Naive B cell (primary cell): ENCODE measurements around the gene KIAA0753. TPM values are rescaled to one million over a fixed set of nuclear protein-coding genes. Genes with fewer than 3 reads are reported as not detected.

ENCODE experiments used
- ATAC-seq, 2 donors: fragments of 150-1000 bp; cut with Tn5 transposase; 2 replicates each; pipeline ENCODE4 v1.10.0; 2021; ENCODE audit warnings: low read depth in 2 of 2, mild to moderate bottlenecking in 2 of 2, moderate library complexity in 2 of 2
- DNase-seq: peaks from one replicate; pipeline ENCODE4 v3.0.0; 2022
- H3K27ac Mint-ChIP-seq, 6 donors: one replicate each; pipeline ENCODE4 v1.8.0; 2020 to 2022; ENCODE audit warnings: mild to moderate bottlenecking in 6 of 6, mixed read lengths in 6 of 6, moderate library complexity in 5 of 6, inconsistent platforms in 2 of 6
- H3K27me3 Mint-ChIP-seq, 3 donors: one replicate each; pipeline ENCODE4 v1.8.0; 2021 to 2022; ENCODE audit warnings: mixed read lengths in 3 of 3, mild to moderate bottlenecking in 1 of 3
- H3K36me3 Mint-ChIP-seq, 2 donors: one replicate each; pipeline ENCODE4 v1.8.0; 2020 to 2022; ENCODE audit warnings: mixed read lengths in 2 of 2, inconsistent platforms in 1 of 2, mild to moderate bottlenecking in 1 of 2
- H3K4me1 Mint-ChIP-seq, 3 donors: one replicate each; pipeline ENCODE4 v1.8.0; 2020 to 2022; ENCODE audit warnings: mixed read lengths in 3 of 3, inconsistent platforms in 1 of 3, mild to moderate bottlenecking in 1 of 3, moderate library complexity in 1 of 3
- H3K4me3 Mint-ChIP-seq, 8 donors: one replicate each; pipeline ENCODE4 v1.8.0; 2020 to 2022; ENCODE audit warnings: mild to moderate bottlenecking in 8 of 8, mixed read lengths in 8 of 8, moderate library complexity in 8 of 8, inconsistent platforms in 2 of 8
- H3K9me3 Mint-ChIP-seq, 7 donors: one replicate each; pipeline ENCODE4 v1.8.0; 2020 to 2022; ENCODE audit warnings: mixed read lengths in 7 of 7, mild to moderate bottlenecking in 5 of 7, inconsistent platforms in 2 of 7, moderate library complexity in 1 of 7
- polyA plus RNA-seq, 6 donors: library from polyadenylated mRNA; unstranded; fragments of 300-500 nt; fragmentation: Illumina TruSeq; gene quantifications; one replicate each; pipeline ENCODE4 v1.2.3, GENCODE V29; 2021; ENCODE audit warnings: low read depth in 6 of 6

The KIAA0753 gene
- polyA plus RNA-seq, 6 donors from 2014 or later: 2.8 to 5.9 (median 3.2) TPM

GRCh38 chr17:6648181-6648580, 7.7 kb upstream of the KIAA0753 start:
- peak overlapping the region in 1 of 8 donors; percentile 75 for H3K4me3 Mint-ChIP-seq
- no peak for ATAC-seq
- peak overlapping the region in 4 of 6 donors; percentile 41 to 71 (median 64) for H3K27ac Mint-ChIP-seq
- H3K36me3 Mint-ChIP-seq: no peaks in the 10 kb centered on the region
- no peaks in the 10 kb centered on the region for H3K9me3 Mint-ChIP-seq
- peaks cover 31 to 50% (median 50%) of the 10 kb centered on the region in 3 donors for H3K4me1 Mint-ChIP-seq
- H3K27me3 Mint-ChIP-seq: no peaks in the 10 kb centered on the region
- no peak for DNase-seq

- Mint-ChIP-seq H3K9me3 (no peaks in the 10 kb centered on the region), H3K27me3 (no peaks in the 10 kb centered on the region), H3K27ac (peak overlapping the region in 2 of 6 donors; percentile 47 to 49), H3K36me3 (no peaks in the 10 kb centered on the region), H3K4me3 (peak overlapping the region in 3 of 8 donors; percentile 3 to 95 (median 6)), H3K4me1 (peaks cover 34 to 44% (median 41%) of the 10 kb centered on the region in 3 donors)
- DNase-seq (no peak), ATAC-seq (no peak)
Measured at GRCh38 chr17:6643451-6644125, 3.1 kb upstream of the KIAA0753 start.

GRCh38 chr17:6642592-6642991, 2.1 kb upstream of the KIAA0753 start:
- Mint-ChIP-seq H3K9me3 (no peaks in the 10 kb centered on the region), H3K4me3 (peak overlapping the region in 5 of 8 donors; percentile 30 to 95 (median 54)), H3K4me1 (peaks cover 41 to 43% (median 43%) of the 10 kb centered on the region in 3 donors), H3K27ac (peak overlapping the region in 2 of 6 donors; percentile 18 to 47), H3K36me3 (no peaks in the 10 kb centered on the region), H3K27me3 (no peaks in the 10 kb centered on the region)
- DNase-seq (no peak), ATAC-seq (no peak)

GRCh38 chr17:6641247-6641863, 844 bp upstream of the KIAA0753 start:
- Mint-ChIP-seq H3K27me3 (no peaks in the 10 kb centered on the region), H3K9me3 (no peaks in the 10 kb centered on the region), H3K36me3 (no peaks in the 10 kb centered on the region), H3K4me1 (peaks cover 36 to 49% (median 43%) of the 10 kb centered on the region in 3 donors), H3K4me3 (peak overlapping the region; percentile 85 to 99 (median 96)), H3K27ac (peak overlapping the region; percentile 89 to 100 (median 98))
- DNase-seq (no peak), ATAC-seq (no peak)

GRCh38 chr17:6639586-6640535, 650 bp downstream of the KIAA0753 start:
- H3K4me3 Mint-ChIP-seq: peak overlapping the region; percentile 85 to 99 (median 96)
- DNase-seq (no peak), ATAC-seq (peak; percentile 21 to 30)
- peaks cover 36 to 45% (median 43%) of the 10 kb centered on the region in 3 donors for H3K4me1 Mint-ChIP-seq
- H3K36me3 Mint-ChIP-seq: no peaks in the 10 kb centered on the region
- H3K27ac Mint-ChIP-seq: peak overlapping the region; percentile 84 to 100 (median 94)
- no peaks in the 10 kb centered on the region for H3K27me3 Mint-ChIP-seq
- no peaks in the 10 kb centered on the region for H3K9me3 Mint-ChIP-seq

- Mint-ChIP-seq H3K9me3 (no peaks in the 10 kb centered on the region), H3K36me3 (peaks cover 5 to 7% of the 10 kb centered on the region in 2 donors), H3K27ac (peak overlapping the region in 5 of 6 donors; percentile 49 to 100 (median 88)), H3K4me1 (peaks cover 36 to 44% (median 43%) of the 10 kb centered on the region in 3 donors), H3K27me3 (no peaks in the 10 kb centered on the region), H3K4me3 (peak overlapping the region; percentile 85 to 99 (median 96))
- ATAC-seq (no peak), DNase-seq (no peak)
Measured at GRCh38 chr17:6639014-6639585, 1.4 kb downstream of the KIAA0753 start.

- Mint-ChIP-seq H3K27ac (peak overlapping the region in 3 of 6 donors; percentile 76 to 89 (median 89)), H3K9me3 (peaks cover 0 to 2% (median 0%) of the 10 kb centered on the region in 7 donors), H3K36me3 (peaks cover 11 to 13% of the 10 kb centered on the region in 2 donors), H3K4me3 (peak overlapping the region; percentile 22 to 97 (median 95)), H3K27me3 (no peaks in the 10 kb centered on the region), H3K4me1 (peaks cover 34 to 44% (median 43%) of the 10 kb centered on the region in 3 donors)
- DNase-seq (no peak), ATAC-seq (no peak)
Measured at GRCh38 chr17:6638046-6638908, 2.2 kb downstream of the KIAA0753 start.

- H3K36me3 Mint-ChIP-seq: peaks cover 18 to 21% of the 10 kb centered on the region in 2 donors
- H3K4me3 Mint-ChIP-seq: peak overlapping the region in 3 of 8 donors; percentile 49 to 95 (median 56)
- peak overlapping the region in 1 of 6 donors; percentile 71 for H3K27ac Mint-ChIP-seq
- H3K27me3 Mint-ChIP-seq: no peaks in the 10 kb centered on the region
- ATAC-seq (no peak), DNase-seq (no peak)
- peaks cover 32 to 44% (median 43%) of the 10 kb centered on the region in 3 donors for H3K4me1 Mint-ChIP-seq
- H3K9me3 Mint-ChIP-seq: peaks cover 0 to 2% (median 0%) of the 10 kb centered on the region in 7 donors
Measured at GRCh38 chr17:6637458-6637840, 3.1 kb downstream of the KIAA0753 start.

- Mint-ChIP-seq H3K9me3 (peaks cover 0 to 2% (median 0%) of the 10 kb centered on the region in 7 donors), H3K4me3 (peak overlapping the region in 3 of 8 donors; percentile 49 to 95 (median 70)), H3K27me3 (no peaks in the 10 kb centered on the region), H3K27ac (peak overlapping the region in 5 of 6 donors; percentile 8 to 69 (median 41)), H3K4me1 (peaks cover 31 to 44% (median 43%) of the 10 kb centered on the region in 3 donors), H3K36me3 (peaks cover 18 to 27% of the 10 kb centered on the region in 2 donors)
- DNase-seq (no peak), ATAC-seq (no peak)
Measured at GRCh38 chr17:6636616-6637457, 3.7 kb downstream of the KIAA0753 start.

GRCh38 chr17:6636105-6636504, 4.4 kb downstream of the KIAA0753 start:
- H3K27ac Mint-ChIP-seq: peak overlapping the region in 2 of 6 donors; percentile 8 to 41
- peaks cover 25 to 43% (median 43%) of the 10 kb centered on the region in 3 donors for H3K4me1 Mint-ChIP-seq
- DNase-seq: no peak
- H3K4me3 Mint-ChIP-seq: peak overlapping the region in 2 of 8 donors; percentile 70 to 95
- H3K27me3 Mint-ChIP-seq: no peaks in the 10 kb centered on the region
- H3K9me3 Mint-ChIP-seq: peaks cover 0 to 2% (median 0%) of the 10 kb centered on the region in 7 donors
- H3K36me3 Mint-ChIP-seq: peaks cover 18 to 34% of the 10 kb centered on the region in 2 donors
- ATAC-seq: no peak

- ATAC-seq (no peak), DNase-seq (no peak)
- no peaks in the 10 kb centered on the region for H3K27me3 Mint-ChIP-seq
- peaks cover 0 to 2% (median 0%) of the 10 kb centered on the region in 7 donors for H3K9me3 Mint-ChIP-seq
- H3K27ac Mint-ChIP-seq: no peak overlapping the region
- peaks cover 25 to 47% of the 10 kb centered on the region in 2 donors for H3K36me3 Mint-ChIP-seq
- no peak overlapping the region for H3K4me3 Mint-ChIP-seq
- peaks cover 5 to 26% (median 20%) of the 10 kb centered on the region in 3 donors for H3K4me1 Mint-ChIP-seq
Measured at GRCh38 chr17:6633263-6633662, 7.2 kb downstream of the KIAA0753 start.
